SH-SY5Y (cell line): ENCODE data around the gene PKD1L1.

Experiments used
- GATA2 ChIP-seq: IDR thresholded peaks from 2 replicates; pipeline ENCODE4 v1.6.1; 2011; ENCODE audit warnings: mild to moderate bottlenecking, low read depth, low read length
- GATA3 ChIP-seq: IDR thresholded peaks from 2 replicates; pipeline ENCODE4 v1.6.1; 2011; ENCODE audit warnings: low read depth, mild to moderate bottlenecking, low read length, moderate library complexity

DNA sequence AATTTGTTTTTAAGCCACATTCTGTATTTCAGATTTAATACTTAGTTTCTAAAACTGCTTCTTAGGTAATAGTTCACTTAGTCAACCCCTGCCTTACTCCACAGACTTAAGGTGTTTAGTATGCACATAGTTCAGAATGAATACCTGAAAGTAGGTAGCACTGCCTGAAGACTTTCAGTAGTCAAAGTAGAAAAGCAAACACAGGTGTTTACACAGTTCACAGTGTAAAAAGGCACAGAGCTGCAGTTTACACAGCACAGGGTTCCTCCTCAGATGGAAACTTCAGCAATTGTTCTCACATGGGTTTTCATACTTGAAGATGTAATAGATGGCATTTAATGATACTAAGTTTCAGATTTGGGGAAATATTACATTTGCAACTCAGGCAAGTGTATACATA is 3.1 kb upstream of the PKD1L1 start:
- TF ChIP-seq GATA3: no peak
- no peak for TF ChIP-seq GATA2
